ENCODE measurements around the gene KRT84. TPM values are rescaled to one million over a fixed set of nuclear protein-coding genes. Genes with fewer than 3 reads are reported as not detected.
"Not testable (repeated sequence)": the region's sequence is repeated elsewhere in the genome, so short reads cannot be mapped to it uniquely, and the experiment has no call there.

KRT84 gene
- total RNA-seq, 2 donors from 2014 or later, result not detected

- Mint-ChIP-seq H3K4me3 (no peak overlapping the region), H3K36me3 (ENCODE audit: low read depth) (peaks cover 2% of the 10 kb centered on the region), H3K27ac (no peak overlapping the region), H3K27me3 (peaks cover 46% of the 10 kb centered on the region), H3K4me1 (no peaks in the 10 kb centered on the region)
- H3K9me3 ChIP-seq (ENCODE audit: control insufficient read depth, low read length, poor library complexity, severe bottlenecking), result no peaks in the 10 kb centered on the region
- ATAC-seq (no peak), DNase-seq (no peak)
Observed at GRCh38 chr12:52418576-52419110, 33.2 kb upstream of the KRT84 start.

- Mint-ChIP-seq H3K4me3 (no peak overlapping the region), H3K27ac (no peak overlapping the region), H3K27me3 (peaks cover 45% of the 10 kb centered on the region), H3K36me3 (ENCODE audit: low read depth) (peaks cover 2% of the 10 kb centered on the region), H3K4me1 (peaks cover 2% of the 10 kb centered on the region)
- no peaks in the 10 kb centered on the region for H3K9me3 ChIP-seq (ENCODE audit: control insufficient read depth, low read length, poor library complexity, severe bottlenecking)
- DNase-seq (no peak), ATAC-seq (no peak)
Observed at GRCh38 chr12:52417740-52418139, 32.3 kb upstream of the KRT84 start.

GRCh38 chr12:52416795-52417194 lies 31.3 kb upstream of the KRT84 start:
- Mint-ChIP-seq H3K4me1 (peaks cover 2% of the 10 kb centered on the region), H3K27me3 (peaks cover 39% of the 10 kb centered on the region), H3K4me3 (no peak overlapping the region), H3K36me3 (ENCODE audit: low read depth) (peaks cover 2% of the 10 kb centered on the region), H3K27ac (no peak overlapping the region)
- DNase-seq (no peak), ATAC-seq (no peak)
- H3K9me3 ChIP-seq (ENCODE audit: control insufficient read depth, low read length, poor library complexity, severe bottlenecking), result no peaks in the 10 kb centered on the region

GRCh38 chr12:52415870-52416750 lies 30.7 kb upstream of the KRT84 start:
- Mint-ChIP-seq H3K27me3 (peaks cover 38% of the 10 kb centered on the region), H3K36me3 (ENCODE audit: low read depth) (peaks cover 2% of the 10 kb centered on the region), H3K4me3 (no peak overlapping the region), H3K4me1 (peaks cover 2% of the 10 kb centered on the region), H3K27ac (no peak overlapping the region)
- no peak for ATAC-seq
- DNase-seq, result no peak
- H3K9me3 ChIP-seq (ENCODE audit: control insufficient read depth, low read length, poor library complexity, severe bottlenecking), result no peaks in the 10 kb centered on the region

- ATAC-seq (no peak), DNase-seq (no peak)
- H3K27ac Mint-ChIP-seq, result no peak overlapping the region
- H3K27me3 Mint-ChIP-seq, result peaks cover 35% of the 10 kb centered on the region
- H3K4me1 Mint-ChIP-seq, result peaks cover 2% of the 10 kb centered on the region
- no peak overlapping the region for H3K4me3 Mint-ChIP-seq
- no peaks in the 10 kb centered on the region for H3K9me3 ChIP-seq (ENCODE audit: control insufficient read depth, low read length, poor library complexity, severe bottlenecking)
- peaks cover under 1% of the 10 kb centered on the region for H3K36me3 Mint-ChIP-seq (ENCODE audit: low read depth)
Observed at GRCh38 chr12:52414936-52415335, 29.5 kb upstream of the KRT84 start.

- Mint-ChIP-seq H3K27ac (no peak overlapping the region), H3K36me3 (ENCODE audit: low read depth) (no peaks in the 10 kb centered on the region), H3K4me3 (no peak overlapping the region), H3K4me1 (peaks cover 2% of the 10 kb centered on the region), H3K27me3 (peaks cover 34% of the 10 kb centered on the region)
- no peaks in the 10 kb centered on the region for H3K9me3 ChIP-seq (ENCODE audit: control insufficient read depth, low read length, poor library complexity, severe bottlenecking)
- no peak for ATAC-seq
- no peak for DNase-seq
Observed at GRCh38 chr12:52413782-52414345, 28.4 kb upstream of the KRT84 start.

- DNase-seq, result no peak
- Mint-ChIP-seq H3K4me3 (no peak overlapping the region), H3K27me3 (peaks cover 38% of the 10 kb centered on the region), H3K36me3 (ENCODE audit: low read depth) (peaks cover 2% of the 10 kb centered on the region), H3K27ac (no peak overlapping the region), H3K4me1 (peaks cover 2% of the 10 kb centered on the region)
- no peaks in the 10 kb centered on the region for H3K9me3 ChIP-seq (ENCODE audit: control insufficient read depth, low read length, poor library complexity, severe bottlenecking)
- no peak for ATAC-seq
Observed at GRCh38 chr12:52413202-52413601, 27.8 kb upstream of the KRT84 start.

- no peak for DNase-seq
- no peak for ATAC-seq
- H3K27me3 Mint-ChIP-seq, result peaks cover 47% of the 10 kb centered on the region
- H3K4me3 Mint-ChIP-seq, result no peak overlapping the region
- peaks cover 2% of the 10 kb centered on the region for H3K4me1 Mint-ChIP-seq
- no peaks in the 10 kb centered on the region for H3K9me3 ChIP-seq (ENCODE audit: control insufficient read depth, low read length, poor library complexity, severe bottlenecking)
- H3K27ac Mint-ChIP-seq, result no peak overlapping the region
- peaks cover 2% of the 10 kb centered on the region for H3K36me3 Mint-ChIP-seq (ENCODE audit: low read depth)
Observed at GRCh38 chr12:52411815-52412214, 26.4 kb upstream of the KRT84 start.

- ATAC-seq; H3K4me3 Mint-ChIP-seq; H3K36me3 Mint-ChIP-seq (ENCODE audit: low read depth); H3K4me1 Mint-ChIP-seq; H3K9me3 ChIP-seq (ENCODE audit: control insufficient read depth, low read length, poor library complexity, severe bottlenecking); H3K27ac Mint-ChIP-seq; DNase-seq: not testable (repeated sequence)
- H3K27me3 Mint-ChIP-seq, result peaks cover 41% of the 10 kb centered on the region
Observed at GRCh38 chr12:52410589-52411248, 25.3 kb upstream of the KRT84 start.

GRCh38 chr12:52407918-52408317 lies 22.5 kb upstream of the KRT84 start:
- H3K36me3 Mint-ChIP-seq (ENCODE audit: low read depth), result peaks cover 2% of the 10 kb centered on the region

GRCh38 chr12:52405922-52406385 lies 20.5 kb upstream of the KRT84 start, which contains the start of gene KRT82:
Gene KRT82, minus strand, starts transcription at chr12:52406335. Its CDS starts 58 bp downstream, at chr12:52406277.
- no peak within 1 kb of the TSS for H3K4me3 Mint-ChIP-seq
- H3K27ac Mint-ChIP-seq, result no peak within 1 kb of the TSS
- ATAC-seq, result no peak
- DNase-seq, result no peak
- H3K36me3 Mint-ChIP-seq (ENCODE audit: low read depth), result peaks cover 4% of the 10 kb centered on the region
- H3K4me1 Mint-ChIP-seq, result peaks cover 2% of the 10 kb centered on the region
- no peaks in the 10 kb centered on the region for H3K9me3 ChIP-seq (ENCODE audit: control insufficient read depth, low read length, poor library complexity, severe bottlenecking)
- H3K27me3 Mint-ChIP-seq, result peaks cover 41% of the 10 kb centered on the region

More at GRCh38 chr12:52407918-52408317, 22.5 kb upstream of the KRT84 start:
- no peak for DNase-seq
- H3K9me3 ChIP-seq (ENCODE audit: control insufficient read depth, low read length, poor library complexity, severe bottlenecking), result no peaks in the 10 kb centered on the region
- H3K27me3 Mint-ChIP-seq, result peaks cover 37% of the 10 kb centered on the region
- no peak overlapping the region for H3K4me3 Mint-ChIP-seq
- H3K27ac Mint-ChIP-seq, result no peak overlapping the region
- H3K4me1 Mint-ChIP-seq, result no peaks in the 10 kb centered on the region
- no peak for ATAC-seq

- H3K27ac Mint-ChIP-seq, result no peak overlapping the region
- no peaks in the 10 kb centered on the region for H3K9me3 ChIP-seq (ENCODE audit: control insufficient read depth, low read length, poor library complexity, severe bottlenecking)
- H3K4me1 Mint-ChIP-seq, result peaks cover 2% of the 10 kb centered on the region
- no peak for ATAC-seq
- peaks cover 50% of the 10 kb centered on the region for H3K27me3 Mint-ChIP-seq
- DNase-seq, result no peak
- H3K36me3 Mint-ChIP-seq (ENCODE audit: low read depth), result peaks cover 4% of the 10 kb centered on the region
- no peak overlapping the region for H3K4me3 Mint-ChIP-seq
Observed at GRCh38 chr12:52404951-52405350, 19.5 kb upstream of the KRT84 start.

GRCh38 chr12:52403561-52403960 lies 18.1 kb upstream of the KRT84 start:
- Mint-ChIP-seq H3K27ac (no peak overlapping the region), H3K4me3 (no peak overlapping the region), H3K27me3 (peaks cover 58% of the 10 kb centered on the region), H3K36me3 (ENCODE audit: low read depth) (peaks cover 3% of the 10 kb centered on the region), H3K4me1 (peaks cover 5% of the 10 kb centered on the region)
- ATAC-seq (no peak), DNase-seq (no peak)
- no peaks in the 10 kb centered on the region for H3K9me3 ChIP-seq (ENCODE audit: control insufficient read depth, low read length, poor library complexity, severe bottlenecking)

Data from T-helper 17 cell (primary cell).